Activated T-helper 1 cell treated with anti-CD3 and anti-CD28 coated beads, Interleukin-2, amount 50 U/mL, for 16 hours (primary cell): Measurements from ENCODE around the gene MLLT3.
"Not testable (repeated sequence)": the region's sequence is repeated elsewhere in the genome, so short reads cannot be mapped to it uniquely, and the experiment has no call there.

Experiments
- DNase-seq, 2 donors: peaks; one replicate each; pipeline ENCODE4 v3.0.0-alpha.2; 2020; ENCODE audit warnings: low read depth in 1 of 2, low spot score in 1 of 2

The MLLT3 gene

GRCh38 chr9:20599195-20599594, 23.1 kb downstream of the MLLT3 start:
- DNase-seq, result no peak

GRCh38 chr9:20598367-20598766, 23.9 kb downstream of the MLLT3 start:
- DNase-seq, result no peak

GRCh38 chr9:20597862-20598261, 24.4 kb downstream of the MLLT3 start:
- DNase-seq, result no peak

GRCh38 chr9:20594608-20595007, 27.7 kb downstream of the MLLT3 start:
- DNase-seq, result no peak

GRCh38 chr9:20593537-20593936, 28.8 kb downstream of the MLLT3 start:
- DNase-seq, result no peak

GRCh38 chr9:20593105-20593504, 29.2 kb downstream of the MLLT3 start:
- DNase-seq, result no peak

- DNase-seq, result no peak
Measured at GRCh38 chr9:20592673-20593072, 29.6 kb downstream of the MLLT3 start.

DNA sequence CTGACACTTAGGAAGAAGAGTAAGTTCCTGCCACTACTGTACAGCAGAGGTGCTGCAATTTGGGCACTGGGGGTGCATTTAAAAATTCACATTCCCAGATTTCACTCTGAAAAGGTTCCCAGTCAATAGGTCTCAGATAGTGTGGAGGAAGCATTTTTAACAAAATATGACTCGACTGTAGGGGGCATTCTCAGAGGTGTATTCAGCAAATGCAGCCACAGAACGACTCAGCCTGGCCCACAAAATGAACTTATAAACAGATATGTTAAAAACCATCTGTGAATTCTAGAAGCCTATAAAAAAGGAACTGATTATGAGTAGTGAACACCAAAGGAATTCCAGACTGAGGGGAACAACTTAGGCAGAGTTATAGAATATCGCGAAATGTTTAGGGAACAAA, 31.1 kb downstream of the MLLT3 start:
- DNase-seq, result no peak

- no peak for DNase-seq
Measured at GRCh38 chr9:20584968-20585643, 37.2 kb downstream of the MLLT3 start.

DNA sequence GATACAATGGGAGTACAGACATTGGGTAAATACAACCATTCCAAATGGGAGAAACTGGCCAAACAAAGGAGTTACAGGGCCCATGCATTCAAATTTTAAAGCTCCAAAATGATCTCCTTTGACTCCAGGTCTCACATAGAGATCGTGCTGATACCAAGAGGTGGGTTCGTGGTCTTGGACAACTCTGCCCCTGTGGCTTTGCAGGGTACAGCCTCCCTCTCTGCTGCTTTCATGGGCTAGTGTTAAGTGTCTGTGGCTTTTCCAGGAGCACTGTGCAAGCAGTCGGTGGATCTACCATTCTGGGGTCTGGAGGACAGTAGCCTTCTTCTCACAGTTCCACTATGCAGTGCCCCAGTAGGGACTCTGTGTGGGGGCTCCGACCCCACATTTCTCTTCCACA, 39.2 kb downstream of the MLLT3 start:
- not testable (repeated sequence) for DNase-seq

DNA sequence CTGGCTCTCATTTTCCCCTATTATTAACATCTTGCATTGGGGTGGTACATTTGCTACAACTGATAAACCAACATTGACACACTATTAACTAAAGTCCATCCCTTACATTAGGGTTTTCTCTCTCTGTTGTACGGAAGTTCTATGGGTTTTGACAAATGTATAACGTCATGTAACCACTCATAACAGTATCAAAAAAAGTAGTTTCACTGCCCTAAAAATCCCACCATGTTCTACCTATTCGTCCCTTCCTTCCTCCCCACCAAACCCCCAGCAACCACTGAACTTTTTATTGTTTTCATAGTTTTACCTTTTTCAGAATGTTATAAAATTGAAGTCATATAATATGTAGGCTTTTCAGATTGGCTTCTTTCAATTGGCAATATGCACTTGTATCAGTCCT, 40.1 kb downstream of the MLLT3 start:
- no peak for DNase-seq

- no peak for DNase-seq
Measured at GRCh38 chr9:20580673-20581072, 41.6 kb downstream of the MLLT3 start.

DNA sequence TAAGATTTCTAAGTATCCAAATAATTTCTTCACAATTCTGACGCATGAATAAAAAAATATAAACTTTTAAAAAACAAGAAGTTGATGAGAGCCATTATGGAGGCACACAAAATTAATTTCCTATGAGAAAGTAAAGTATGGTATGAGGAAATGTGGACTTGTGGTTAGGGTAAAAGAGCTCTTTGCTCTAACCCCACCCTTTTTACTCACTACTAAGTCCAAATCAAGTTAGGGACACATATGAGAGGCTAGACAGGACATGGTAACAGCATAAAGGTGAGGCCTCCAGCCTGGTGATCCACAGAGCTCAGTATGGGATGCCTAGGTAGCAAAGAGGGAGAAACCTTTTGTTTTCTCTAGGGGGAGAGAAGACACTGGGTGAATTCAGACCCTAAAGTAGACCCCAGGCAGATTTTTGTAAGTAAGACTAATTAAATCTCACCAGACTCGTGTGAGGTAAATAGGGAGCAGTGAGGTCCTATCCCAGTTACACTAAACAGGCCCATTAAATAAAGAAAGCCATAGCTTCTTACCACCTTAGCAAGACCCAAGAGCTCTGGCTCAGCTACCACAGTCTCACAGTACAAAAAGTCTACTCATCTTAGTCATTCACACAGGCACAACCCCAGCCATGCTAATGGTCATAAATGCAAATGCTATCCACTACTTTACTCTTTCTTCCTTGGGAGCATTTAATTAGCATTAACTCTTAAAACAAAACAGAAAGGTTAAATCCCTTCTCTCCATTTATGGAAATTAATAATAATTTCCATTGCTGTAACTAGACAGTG, 42.6 kb downstream of the MLLT3 start:
- no peak for DNase-seq

GRCh38 chr9:20573023-20573422, 49.3 kb downstream of the MLLT3 start:
- DNase-seq, result no peak

DNA sequence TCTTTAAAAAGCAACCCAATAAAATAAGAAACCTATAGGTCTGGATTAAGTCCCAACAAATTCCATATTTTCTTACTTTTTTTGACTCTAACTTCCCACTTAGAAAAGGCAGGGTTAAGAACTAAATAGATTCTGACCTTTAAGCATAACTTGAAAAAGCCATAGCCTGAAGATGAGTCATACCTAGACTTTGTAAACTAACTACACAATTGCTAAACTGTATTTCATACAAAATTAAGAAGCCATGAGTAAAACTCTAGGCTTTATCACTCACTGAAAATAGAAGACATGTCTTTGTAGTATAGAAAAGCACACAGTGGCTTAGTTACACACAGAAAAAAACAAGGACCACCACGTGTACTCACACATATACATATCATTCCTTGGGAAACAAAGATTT, 51.5 kb downstream of the MLLT3 start:
- DNase-seq, result no peak

DNA sequence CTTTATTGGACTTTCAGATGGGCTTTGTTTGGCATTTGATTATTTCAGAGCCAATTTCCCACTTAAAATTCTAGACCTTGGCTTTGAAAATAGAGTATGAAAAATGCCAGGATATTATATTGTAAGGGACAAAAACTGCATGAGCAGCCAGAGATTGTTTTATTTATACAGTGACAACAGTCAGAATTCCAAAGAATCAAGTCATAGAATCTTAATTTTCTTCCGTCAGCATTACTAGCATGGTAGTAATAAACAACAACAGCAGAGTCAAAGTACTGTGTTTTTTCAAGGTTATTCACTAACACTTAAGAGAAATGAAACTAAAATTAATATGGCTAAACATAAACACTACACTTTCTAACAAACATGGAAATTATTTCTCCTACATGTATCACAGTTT, 52.2 kb downstream of the MLLT3 start:
- DNase-seq, result no peak

DNA sequence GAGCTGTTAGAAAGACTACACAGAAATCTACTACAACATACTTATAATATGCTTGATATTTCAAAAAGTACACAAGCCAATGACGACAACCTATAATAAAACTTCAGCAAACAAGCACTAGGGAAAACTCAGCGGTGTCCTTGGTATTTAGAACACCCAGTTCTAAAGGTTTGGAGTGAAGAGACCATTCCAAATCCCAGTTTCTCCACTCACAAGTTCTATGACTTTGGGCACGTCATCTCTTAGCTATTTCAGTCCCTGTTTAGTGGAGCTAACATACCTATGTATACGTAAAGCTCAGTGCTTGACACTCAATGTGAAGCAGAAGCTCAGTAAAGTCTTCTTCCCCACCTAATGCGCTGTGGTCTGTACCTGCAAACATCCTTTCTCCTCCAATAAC, 52.8 kb downstream of the MLLT3 start:
- no peak for DNase-seq

DNA sequence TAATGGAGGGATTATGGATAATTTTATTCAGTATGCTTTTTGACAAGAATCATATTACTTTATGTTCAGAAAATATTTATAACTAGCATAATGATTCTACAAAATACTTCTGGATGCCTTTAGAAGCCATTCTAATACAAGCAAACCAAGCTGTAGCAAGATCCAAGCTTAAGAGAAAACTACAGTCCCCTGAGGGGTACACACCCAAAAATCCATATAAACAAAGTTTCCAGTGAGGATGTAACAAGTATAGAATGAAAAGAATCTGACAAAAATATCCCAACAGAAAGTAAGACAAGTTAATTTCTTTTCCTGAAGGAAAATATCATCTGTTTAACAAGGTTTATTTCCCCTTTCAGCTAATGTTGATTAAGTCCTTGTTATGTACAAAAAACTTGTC, 53.9 kb downstream of the MLLT3 start:
- DNase-seq, result no peak

GRCh38 chr9:20566401-20566800, 55.9 kb downstream of the MLLT3 start:
- no peak for DNase-seq

DNA sequence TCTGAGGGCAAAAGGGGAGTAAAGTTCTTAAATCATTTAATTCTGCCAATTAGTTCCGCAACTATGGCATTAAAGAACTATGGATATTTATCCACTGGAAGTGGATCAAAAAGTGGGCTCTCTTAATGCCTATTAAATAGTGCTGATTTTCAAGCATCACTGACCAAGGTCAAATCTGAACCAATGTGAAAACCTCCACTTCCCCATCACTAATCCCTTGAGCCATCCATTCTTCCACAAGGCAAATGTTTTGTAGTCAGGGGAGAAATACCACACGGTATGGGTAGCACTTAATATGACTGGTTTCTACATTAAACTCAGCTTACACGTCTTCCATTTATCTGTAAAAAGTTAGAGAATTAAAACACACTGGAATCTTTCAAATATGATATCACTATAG, 57.6 kb downstream of the MLLT3 start:
- no peak for DNase-seq

GRCh38 chr9:20563917-20564316, 58.4 kb downstream of the MLLT3 start:
- no peak for DNase-seq

GRCh38 chr9:20562051-20562450, 60.2 kb downstream of the MLLT3 start:
- no peak for DNase-seq

- DNase-seq, result no peak
Measured at GRCh38 chr9:20561531-20561930, 60.8 kb downstream of the MLLT3 start.
